SKM-1 treated with dmso at 0.1 percent for 144 hours (cell line): ENCODE measurements around the gene MXI1.
A peak's percentile ranks its signal among the peaks of the same experiment; 100 is the strongest.

ENCODE experiments used
- DNase-seq: peaks from one replicate; lab custom pipeline; 2025; ENCODE audit not compliant: unreplicated experiment; lab: John Stamatoyannopoulos, UW

The MXI1 gene

GRCh38 chr10:110207011-110207804 lies at the start of gene MXI1:
TSS of gene MXI1 (plus strand) at chr10:110207605. CDS start at chr10:110207809, 204 bp downstream.
- DNase-seq, result peak; percentile 86

- no peak for DNase-seq
These were observed 49.1 kb upstream of the MXI1 start for GRCh38 chr10:110158051-110159005.

GRCh38 chr10:110160081-110160480 lies 47.3 kb upstream of the MXI1 start:
- no peak for DNase-seq

- no peak for DNase-seq
These were observed 46.9 kb upstream of the MXI1 start for GRCh38 chr10:110160522-110160921.

- DNase-seq, result peak; percentile 31
These were observed 44.7 kb upstream of the MXI1 start for GRCh38 chr10:110162741-110163145.

- no peak for DNase-seq
These were observed 44.1 kb upstream of the MXI1 start for GRCh38 chr10:110163192-110163773.

GRCh38 chr10:110163841-110164240 lies 43.6 kb upstream of the MXI1 start:
- no peak for DNase-seq

GRCh38 chr10:110165239-110165638 lies 42.2 kb upstream of the MXI1 start:
- no peak for DNase-seq

GRCh38 chr10:110167149-110167548 lies 40.3 kb upstream of the MXI1 start:
- no peak for DNase-seq

- DNase-seq, result no peak
These were observed 38.6 kb upstream of the MXI1 start for GRCh38 chr10:110168601-110169481.

GRCh38 chr10:110169586-110169985 lies 37.8 kb upstream of the MXI1 start:
- no peak for DNase-seq

- no peak for DNase-seq
These were observed 37.0 kb upstream of the MXI1 start for GRCh38 chr10:110170142-110170971.

GRCh38 chr10:110171032-110171431 lies 36.4 kb upstream of the MXI1 start:
- no peak for DNase-seq

GRCh38 chr10:110172155-110172554 lies 35.2 kb upstream of the MXI1 start:
- no peak for DNase-seq

- no peak for DNase-seq
These were observed 33.2 kb upstream of the MXI1 start for GRCh38 chr10:110174201-110174600.

GRCh38 chr10:110174816-110175215 lies 32.6 kb upstream of the MXI1 start:
- DNase-seq, result no peak

- no peak for DNase-seq
These were observed 32.0 kb upstream of the MXI1 start for GRCh38 chr10:110175406-110175805.

GRCh38 chr10:110176141-110177030 lies 31.0 kb upstream of the MXI1 start:
- DNase-seq, result no peak

GRCh38 chr10:110179220-110179619 lies 28.2 kb upstream of the MXI1 start:
- DNase-seq, result no peak
